ENCODE measurements around the gene ZNF770.

The ZNF770 gene

GRCh38 chr15:34964277-34964676, 23.8 kb downstream of the ZNF770 start:
- H3K14ac ChIP-seq (ENCODE audit: low read length): no peak overlapping the region
- no peak overlapping the region for H3K4me3 ChIP-seq (ENCODE audit: low read depth, low read length)
- no CpG with 5 or more reads among the region's 2 CpGs for WGBS (ENCODE audit: extremely low coverage, insufficient coverage, insufficient read length)
- no peak overlapping the region for H4K8ac ChIP-seq (ENCODE audit: low read depth, low read length)
- H3K4me1 ChIP-seq (ENCODE audit: control insufficient read depth in 1 of 2, insufficient read depth in 2 of 2, low read length in 2 of 2): peaks cover 3% of the 10 kb centered on the region in 2 experiments
- no peak overlapping the region for H4K12ac ChIP-seq (ENCODE audit: low read depth, low read length)
- peaks cover 3% of the 10 kb centered on the region for H3K79me2 ChIP-seq (ENCODE audit: control insufficient read depth, insufficient read depth, low read length, poor library complexity)
- H2BK5ac ChIP-seq (ENCODE audit: low read depth, low read length, poor library complexity): no peak overlapping the region
- no peak overlapping the region for H2BK12ac ChIP-seq (ENCODE audit: low read length)
- H4K91ac ChIP-seq (ENCODE audit: low read depth, low read length): no peak overlapping the region
- H2BK120ac ChIP-seq (ENCODE audit: insufficient read depth, low read length, poor library complexity): no peak overlapping the region
- H3K18ac ChIP-seq (ENCODE audit: low read length): no peak overlapping the region
- H2AFZ ChIP-seq (ENCODE audit: insufficient read depth, low read length, poor library complexity): no peak overlapping the region
- H3K4ac ChIP-seq (ENCODE audit: low read depth, low read length): no peak overlapping the region
- no peak for DNase-seq
- H3K4me2 ChIP-seq (ENCODE audit: low read length): no peak overlapping the region
- H3K9me3 ChIP-seq (ENCODE audit: insufficient read depth, low read depth, low read length): no peaks in the 10 kb centered on the region
- H3K23ac ChIP-seq (ENCODE audit: low read length): no peak overlapping the region
- H2AK5ac ChIP-seq (ENCODE audit: low read length): no peak overlapping the region
- H3K9ac ChIP-seq (ENCODE audit: low read length): no peak overlapping the region
- H3K36me3 ChIP-seq (ENCODE audit: control insufficient read depth in 1 of 2, insufficient read depth in 2 of 2, low read length in 2 of 2): peaks cover 11 to 16% of the 10 kb centered on the region in 2 experiments
- H3K27me3 ChIP-seq (ENCODE audit: insufficient read depth, low read length): no peaks in the 10 kb centered on the region
- H3K79me1 ChIP-seq (ENCODE audit: low read length): peaks cover under 1% of the 10 kb centered on the region
- no peak overlapping the region for H3K27ac ChIP-seq (ENCODE audit: low read depth, low read length)

GRCh38 chr15:34953851-34954250, 34.2 kb downstream of the ZNF770 start:
- no peak for DNase-seq
- Histone ChIP-seq H2BK120ac (ENCODE audit: insufficient read depth, low read length, poor library complexity) (no peak overlapping the region), H3K9me3 (ENCODE audit: insufficient read depth, low read depth, low read length) (no peaks in the 10 kb centered on the region), H2BK12ac (ENCODE audit: low read length) (no peak overlapping the region), H3K18ac (ENCODE audit: low read length) (no peak overlapping the region), H3K79me2 (ENCODE audit: control insufficient read depth, insufficient read depth, low read length, poor library complexity) (no peaks in the 10 kb centered on the region), H3K4me3 (ENCODE audit: low read depth, low read length) (no peak overlapping the region), H2AFZ (ENCODE audit: insufficient read depth, low read length, poor library complexity) (no peak overlapping the region), H3K27me3 (ENCODE audit: insufficient read depth, low read length) (no peaks in the 10 kb centered on the region), H4K12ac (ENCODE audit: low read depth, low read length) (no peak overlapping the region), H2BK5ac (ENCODE audit: low read depth, low read length, poor library complexity) (no peak overlapping the region), H4K8ac (ENCODE audit: low read depth, low read length) (no peak overlapping the region), H3K36me3 (ENCODE audit: control insufficient read depth in 1 of 2, insufficient read depth in 2 of 2, low read length in 2 of 2) (peaks cover 9% of the 10 kb centered on the region in 2 experiments), H3K79me1 (ENCODE audit: low read length) (no peaks in the 10 kb centered on the region), H2AK5ac (ENCODE audit: low read length) (no peak overlapping the region), H3K4me1 (ENCODE audit: control insufficient read depth in 1 of 2, insufficient read depth in 2 of 2, low read length in 2 of 2) (no peaks in the 10 kb centered on the region), H3K23ac (ENCODE audit: low read length) (no peak overlapping the region), H3K14ac (ENCODE audit: low read length) (no peak overlapping the region), H3K27ac (ENCODE audit: low read depth, low read length) (no peak overlapping the region), H3K4me2 (ENCODE audit: low read length) (no peak overlapping the region), H4K91ac (ENCODE audit: low read depth, low read length) (no peak overlapping the region), H3K4ac (ENCODE audit: low read depth, low read length) (no peak overlapping the region), H3K9ac (ENCODE audit: low read length) (no peak overlapping the region)
- no CpG with 5 or more reads among the region's 8 CpGs for WGBS (ENCODE audit: extremely low coverage, insufficient coverage, insufficient read length)

- no peak overlapping the region for H3K4me3 ChIP-seq (ENCODE audit: low read depth, low read length)
- no peak overlapping the region for H2AFZ ChIP-seq (ENCODE audit: insufficient read depth, low read length, poor library complexity)
- no peak overlapping the region for H4K8ac ChIP-seq (ENCODE audit: low read depth, low read length)
- H3K14ac ChIP-seq (ENCODE audit: low read length): no peak overlapping the region
- no peak overlapping the region for H4K12ac ChIP-seq (ENCODE audit: low read depth, low read length)
- no peaks in the 10 kb centered on the region for H3K79me2 ChIP-seq (ENCODE audit: control insufficient read depth, insufficient read depth, low read length, poor library complexity)
- H3K4me1 ChIP-seq (ENCODE audit: control insufficient read depth in 1 of 2, insufficient read depth in 2 of 2, low read length in 2 of 2): no peaks in the 10 kb centered on the region
- no peak for DNase-seq
- no peaks in the 10 kb centered on the region for H3K79me1 ChIP-seq (ENCODE audit: low read length)
- no peak overlapping the region for H2BK120ac ChIP-seq (ENCODE audit: insufficient read depth, low read length, poor library complexity)
- no peaks in the 10 kb centered on the region for H3K9me3 ChIP-seq (ENCODE audit: insufficient read depth, low read depth, low read length)
- H3K23ac ChIP-seq (ENCODE audit: low read length): no peak overlapping the region
- peaks cover 5 to 13% of the 10 kb centered on the region in 2 experiments for H3K36me3 ChIP-seq (ENCODE audit: control insufficient read depth in 1 of 2, insufficient read depth in 2 of 2, low read length in 2 of 2)
- no peak overlapping the region for H2BK5ac ChIP-seq (ENCODE audit: low read depth, low read length, poor library complexity)
- no peak overlapping the region for H4K91ac ChIP-seq (ENCODE audit: low read depth, low read length)
- H3K27me3 ChIP-seq (ENCODE audit: insufficient read depth, low read length): no peaks in the 10 kb centered on the region
- H3K4ac ChIP-seq (ENCODE audit: low read depth, low read length): no peak overlapping the region
- no peak overlapping the region for H3K4me2 ChIP-seq (ENCODE audit: low read length)
- H3K9ac ChIP-seq (ENCODE audit: low read length): no peak overlapping the region
- no peak overlapping the region for H3K27ac ChIP-seq (ENCODE audit: low read depth, low read length)
- no peak overlapping the region for H2BK12ac ChIP-seq (ENCODE audit: low read length)
- no peak overlapping the region for H3K18ac ChIP-seq (ENCODE audit: low read length)
- no peak overlapping the region for H2AK5ac ChIP-seq (ENCODE audit: low read length)
Measured at GRCh38 chr15:34952481-34952880, 35.6 kb downstream of the ZNF770 start.

- Histone ChIP-seq H3K4me1 (ENCODE audit: control insufficient read depth in 1 of 2, insufficient read depth in 2 of 2, low read length in 2 of 2) (no peaks in the 10 kb centered on the region), H4K8ac (ENCODE audit: low read depth, low read length) (no peak overlapping the region), H2AFZ (ENCODE audit: insufficient read depth, low read length, poor library complexity) (no peak overlapping the region), H2BK120ac (ENCODE audit: insufficient read depth, low read length, poor library complexity) (no peak overlapping the region), H2BK5ac (ENCODE audit: low read depth, low read length, poor library complexity) (no peak overlapping the region), H3K23ac (ENCODE audit: low read length) (no peak overlapping the region), H3K14ac (ENCODE audit: low read length) (no peak overlapping the region), H3K79me1 (ENCODE audit: low read length) (no peaks in the 10 kb centered on the region), H3K36me3 (ENCODE audit: control insufficient read depth in 1 of 2, insufficient read depth in 2 of 2, low read length in 2 of 2) (peaks cover 5 to 13% of the 10 kb centered on the region in 2 experiments), H3K9ac (ENCODE audit: low read length) (no peak overlapping the region), H3K9me3 (ENCODE audit: insufficient read depth, low read depth, low read length) (no peaks in the 10 kb centered on the region), H2BK12ac (ENCODE audit: low read length) (no peak overlapping the region), H2AK5ac (ENCODE audit: low read length) (no peak overlapping the region), H3K27ac (ENCODE audit: low read depth, low read length) (no peak overlapping the region), H3K4me3 (ENCODE audit: low read depth, low read length) (no peak overlapping the region), H3K18ac (ENCODE audit: low read length) (no peak overlapping the region), H3K4me2 (ENCODE audit: low read length) (no peak overlapping the region), H3K79me2 (ENCODE audit: control insufficient read depth, insufficient read depth, low read length, poor library complexity) (no peaks in the 10 kb centered on the region), H4K12ac (ENCODE audit: low read depth, low read length) (no peak overlapping the region), H3K4ac (ENCODE audit: low read depth, low read length) (no peak overlapping the region), H3K27me3 (ENCODE audit: insufficient read depth, low read length) (no peaks in the 10 kb centered on the region), H4K91ac (ENCODE audit: low read depth, low read length) (no peak overlapping the region)
- DNase-seq: no peak
- no CpG with 5 or more reads among the region's 1 CpG for WGBS (ENCODE audit: extremely low coverage, insufficient coverage, insufficient read length)
Measured at GRCh38 chr15:34951993-34952392, 36.1 kb downstream of the ZNF770 start.
